SK-N-SH (cell line): ENCODE data around the gene ERLIN1. TPM values are rescaled to one million over a fixed set of nuclear protein-coding genes. Genes with fewer than 3 reads are reported as not detected.

Experiments used
- CTCF ChIA-PET: fragments of 300-600, 350-600 bp; formaldehyde crosslinking; extraction: SDS; loops from one replicate; lab custom pipeline; 2021; lab: Yijun Ruan, JAX
- POLR2A ChIA-PET: fragments of 350-600 bp; sonication (Branson Sonifier 250); formaldehyde crosslinking; extraction: SDS; loops from one replicate; lab custom pipeline; 2020; ENCODE audit warnings: antibody characterized with exemption, inconsistent platforms; lab: Yijun Ruan, JAX
- DNase-seq: peaks from one replicate; pipeline ENCODE4 v3.0.0; 2012
- H2AFZ ChIP-seq: fragments of 200-600 bp; sonication (generic); 2 replicates; pipeline ENCODE4 v1.8.1; 2016; ENCODE audit warnings: antibody characterized with exemption, mild to moderate bottlenecking, low read depth
- H3F3A ChIP-seq: fragments of 200-600 bp; sonication (generic); replicated peaks from 2 replicates; pipeline ENCODE3; 2016; ENCODE audit warnings: antibody characterized with exemption, mild to moderate bottlenecking; ENCODE audit not compliant: insufficient read depth
- H3K27ac ChIP-seq, 2 experiments: fragments of 200-500 bp in 1 of 2; fragments of 200-600 bp in 1 of 2; sonication (Bioruptor generic) in 1 of 2; sonication (generic), shearing (Covaris generic) in 1 of 2; 2 replicates each; pipeline versions ENCODE4 v1.5.1 to v1.6.1; 2014 to 2016; ENCODE audit warnings: low read depth in 2 of 2, inconsistent platforms in 1 of 2, low read length in 1 of 2, mild to moderate bottlenecking in 1 of 2, mixed read lengths in 1 of 2
- H3K27me3 ChIP-seq: fragments of 200-600 bp; sonication (generic), shearing (Covaris generic); 2 replicates; pipeline ENCODE4 v1.6.1; 2016; ENCODE audit warnings: mixed run types; ENCODE audit not compliant: insufficient read depth
- H3K36me3 ChIP-seq, 2 experiments: fragments of 200-500 bp in 1 of 2; fragments of 200-600 bp in 1 of 2; sonication (Bioruptor generic) in 1 of 2; sonication (generic) in 1 of 2; replicated peaks in 1 of 2; 2 replicates each; pipeline versions ENCODE3 to v1.5.1; 2014 to 2016; ENCODE audit warnings: low read length in 1 of 2, mild to moderate bottlenecking in 1 of 2; ENCODE audit not compliant: insufficient read depth in 2 of 2, control insufficient read depth in 1 of 2
- H3K4me1 ChIP-seq, 2 experiments: fragments of 200-500 bp in 1 of 2; fragments of 200-600 bp in 1 of 2; sonication (Bioruptor generic) in 1 of 2; sonication (generic), shearing (Covaris generic) in 1 of 2; 2 replicates each; pipeline versions ENCODE4 v1.5.1 to v1.6.1; 2014 to 2016; ENCODE audit warnings: low read depth in 1 of 2, low read length in 1 of 2, mixed run types in 1 of 2; ENCODE audit not compliant: insufficient read depth in 2 of 2, control insufficient read depth in 1 of 2
- H3K4me2 ChIP-seq: fragments of 200-600 bp; sonication (generic), shearing (Covaris generic); 2 replicates; pipeline ENCODE4 v1.6.1; 2017; ENCODE audit warnings: mixed run types
- H3K4me3 ChIP-seq, 2 experiments: fragments of 200-500 bp in 1 of 2; fragments of 200-600 bp in 1 of 2; sonication (Bioruptor generic) in 1 of 2; sonication (generic), shearing (Covaris generic) in 1 of 2; 2 replicates each; pipeline versions ENCODE4 v1.5.1 to v1.8.1; 2014 to 2016; ENCODE audit warnings: low read depth in 2 of 2, inconsistent platforms in 1 of 2, low read length in 1 of 2, mild to moderate bottlenecking in 1 of 2, mixed read lengths in 1 of 2, moderate library complexity in 1 of 2
- H3K79me2 ChIP-seq: fragments of 200-600 bp; sonication (generic); 2 replicates; pipeline ENCODE4 v1.8.1; 2017; ENCODE audit warnings: mild to moderate bottlenecking; ENCODE audit not compliant: insufficient read depth
- H3K9ac ChIP-seq: fragments of 200-600 bp; sonication (generic); 2 replicates; pipeline ENCODE4 v1.6.1; 2017; ENCODE audit warnings: mixed run types
- H3K9me2 ChIP-seq: fragments of 200-600 bp; sonication (generic); 2 replicates; pipeline ENCODE4 v1.6.1; 2017; ENCODE audit warnings: mixed run types
- H3K9me3 ChIP-seq: fragments of 200-600 bp; sonication (generic); 2 replicates; pipeline ENCODE4 v1.6.1; 2017; ENCODE audit warnings: mixed run types, mild to moderate bottlenecking, moderate library complexity
- H4K20me1 ChIP-seq: fragments of 200-600 bp; sonication (generic); 2 replicates; pipeline ENCODE4 v1.6.1; 2017; ENCODE audit warnings: mild to moderate bottlenecking, mixed run types; ENCODE audit not compliant: insufficient read depth
- CTCF ChIP-seq: fragments of 200-600 bp; sonication (generic); IDR thresholded peaks from 2 replicates; pipeline ENCODE4 v1.6.1; 2017; ENCODE audit warnings: antibody characterized with exemption, mild to moderate bottlenecking, moderate library complexity
- EP300 ChIP-seq, 2 experiments: IDR thresholded peaks; 2 replicates each; pipeline versions ENCODE4 v1.4.0 to v1.6.1; 2012; ENCODE audit warnings: borderline replicate concordance in 1 of 2, low read depth in 1 of 2, low read length in 1 of 2
- EZH2phosphoT487 ChIP-seq: fragments of 200-600 bp; sonication (generic); IDR thresholded peaks from 2 replicates; pipeline ENCODE4 v1.6.1; 2017; ENCODE audit warnings: low read depth, mixed run types, mild to moderate bottlenecking, antibody characterized with exemption, moderate library complexity, borderline replicate concordance
- FOXM1 ChIP-seq: IDR thresholded peaks from 2 replicates; pipeline ENCODE4 v1.4.0; 2012; ENCODE audit warnings: low read depth, mild to moderate bottlenecking
- GABPA ChIP-seq: IDR thresholded peaks from 2 replicates; pipeline ENCODE4 v1.4.0; 2012; ENCODE audit warnings: low read depth, mild to moderate bottlenecking
- IRF3 ChIP-seq: fragments of 150-350 bp; IDR thresholded peaks from 2 replicates; pipeline ENCODE4 v1.6.1; 2016; ENCODE audit warnings: mild to moderate bottlenecking, low read depth, low read length
- JUND ChIP-seq: IDR thresholded peaks from 2 replicates; pipeline ENCODE4 v1.4.0; 2012
- MXI1 ChIP-seq: IDR thresholded peaks from 2 replicates; pipeline ENCODE4 v1.6.1; 2012; ENCODE audit warnings: mild to moderate bottlenecking, low read depth, low read length, improper control_type of control experiment
- NFIC ChIP-seq: IDR thresholded peaks from 2 replicates; pipeline ENCODE4 v1.4.0; 2012; ENCODE audit warnings: borderline replicate concordance
- PBX3 ChIP-seq: IDR thresholded peaks from 2 replicates; pipeline ENCODE4; 2012
- RAD21 ChIP-seq: IDR thresholded peaks from 2 replicates; pipeline ENCODE4 v1.6.1; 2012; ENCODE audit warnings: mild to moderate bottlenecking, low read length
- RCOR1 ChIP-seq: fragments of 150-350 bp; IDR thresholded peaks from 2 replicates; pipeline ENCODE4 v1.6.1; 2017; ENCODE audit warnings: antibody characterized with exemption, low read length
- REST ChIP-seq: IDR thresholded peaks from 2 replicates; pipeline ENCODE4 v1.6.1; 2012; ENCODE audit warnings: mild to moderate bottlenecking, low read depth, low read length, moderate library complexity
- RXRA ChIP-seq: IDR thresholded peaks from 2 replicates; pipeline ENCODE4 v1.4.0; 2012; ENCODE audit warnings: low read depth, mild to moderate bottlenecking, borderline replicate concordance
- ZBTB33 ChIP-seq: IDR thresholded peaks from 2 replicates; pipeline ENCODE4 v1.4.0; 2012; ENCODE audit warnings: low read depth, borderline replicate concordance
- WGBS: methylation state at CpG from one replicate; pipeline ENCODE4 v1.1.6; 2017; ENCODE audit warnings: low lambda C conversion rate; 5-methylcytosine and 5-hydroxymethylcytosine counted together
- polyA plus RNA-seq, 3 experiments: library from polyadenylated mRNA; depleted of rRNA; stranded (reverse); fragments of >200 nt; gene quantifications; 2 replicates each; pipeline ENCODE4 v1.2.3, GENCODE V29; 2012

The ERLIN1 gene
- polyA plus RNA-seq, 1 of the 3 experiments (the other 2 are of a cell fraction) = 43.8 TPM

GRCh38 chr10:100104300-100104699, 81.5 kb downstream of the ERLIN1 start:
- H3K27me3 ChIP-seq = no peaks in the 10 kb centered on the region; the same call in 1 of the 2 replicates
- no peak for DNase-seq
- TF ChIP-seq MXI1 = no peak
- TF ChIP-seq GABPA = no peak
- no peak for TF ChIP-seq CTCF
- TF ChIP-seq FOXM1 = no peak
- no peak for TF ChIP-seq EZH2phosphoT487
- TF ChIP-seq EP300 (IDR thresholded peaks at IDR 0.05; ENCODE audit: borderline replicate concordance in 1 of 2, low read depth in 1 of 2, low read length in 1 of 2) = no peak
- TF ChIP-seq RAD21 = no peak
- no peak for TF ChIP-seq RXRA
- H3K4me3 ChIP-seq = no peak overlapping the region
- no peak overlapping the region for H3K9ac ChIP-seq
- no peaks in the 10 kb centered on the region; a peak in 1 of 4 replicates for H3K4me1 ChIP-seq
- no peak overlapping the region for H3K27ac ChIP-seq
- POLR2A ChIA-PET = interaction anchor here (0.6 kb wide), 1 partner anchor 254 kb away, joined by 4 read pairs; no protein-coding TSS in a partner anchor
- no peaks in the 10 kb centered on the region for H3K9me2 ChIP-seq
- 60% methylated on average over 5 of the region's 5 CpGs for whole genome bisulfite sequencing
- CTCF ChIA-PET = no interaction called here
- H3K79me2 ChIP-seq = no peaks in the 10 kb centered on the region
- no peaks in the 10 kb centered on the region for H4K20me1 ChIP-seq
- no peaks in the 10 kb centered on the region for H3K36me3 ChIP-seq
- no peak overlapping the region for H2AFZ ChIP-seq
- H3F3A ChIP-seq = no peaks in the 10 kb centered on the region
- H3K9me3 ChIP-seq = no peaks in the 10 kb centered on the region
- H3K4me2 ChIP-seq = no peak overlapping the region

- Histone ChIP-seq H2AFZ (no peak overlapping the region), H3K36me3 (no peaks in the 10 kb centered on the region), H3F3A (no peaks in the 10 kb centered on the region), H3K4me1 (no peaks in the 10 kb centered on the region; a peak in 1 of 4 replicates), H3K9me2 (no peaks in the 10 kb centered on the region), H3K27me3 (no peaks in the 10 kb centered on the region; the same call in 1 of the 2 replicates), H3K27ac (no peak overlapping the region), H3K4me3 (no peak overlapping the region), H3K9ac (no peak overlapping the region), H3K79me2 (no peaks in the 10 kb centered on the region), H4K20me1 (no peaks in the 10 kb centered on the region), H3K4me2 (no peak overlapping the region), H3K9me3 (no peaks in the 10 kb centered on the region)
- CTCF ChIA-PET = no interaction called here
- WGBS = 57% methylated on average over 5 of the region's 5 CpGs
- POLR2A ChIA-PET = no interaction called here
- no peak for DNase-seq
- no peak for TF ChIP-seq CTCF
- TF ChIP-seq JUND = no peak
- TF ChIP-seq PBX3 = no peak
- no peak for TF ChIP-seq RCOR1
- TF ChIP-seq ZBTB33 = no peak
- no peak for TF ChIP-seq IRF3
- TF ChIP-seq NFIC = no peak
- TF ChIP-seq REST = no peak
Observed at GRCh38 chr10:100103581-100103980, 82.2 kb downstream of the ERLIN1 start.
